GM04503 (cell line): ENCODE data around the gene PRR14L.
"Not testable (repeated sequence)": the region's sequence is repeated elsewhere in the genome, so short reads cannot be mapped to it uniquely, and the experiment has no call there.

Experiments
- DNase-seq: peaks from one replicate; pipeline ENCODE4 v3.0.0-alpha.2; 2012; ENCODE audit warnings: low read depth

The PRR14L gene

GRCh38 chr22:31739795-31740201, 10.1 kb downstream of the PRR14L start:
- no peak for DNase-seq

GRCh38 chr22:31738566-31738965, 11.4 kb downstream of the PRR14L start:
- DNase-seq = no peak

- no peak for DNase-seq
These were observed 12.0 kb downstream of the PRR14L start for GRCh38 chr22:31737932-31738331.

GRCh38 chr22:31736458-31736857, 13.5 kb downstream of the PRR14L start:
- no peak for DNase-seq

GRCh38 chr22:31734512-31734911, 15.4 kb downstream of the PRR14L start:
- no peak for DNase-seq

- DNase-seq = no peak
These were observed 16.3 kb downstream of the PRR14L start for GRCh38 chr22:31733580-31734079.

GRCh38 chr22:31732089-31732829, 17.7 kb downstream of the PRR14L start:
- DNase-seq = no peak

- DNase-seq = no peak
These were observed 19.6 kb downstream of the PRR14L start for GRCh38 chr22:31730344-31730711.

- no peak for DNase-seq
These were observed 21.1 kb downstream of the PRR14L start for GRCh38 chr22:31728857-31729256.

GRCh38 chr22:31726692-31727091, 23.2 kb downstream of the PRR14L start:
- DNase-seq = no peak

GRCh38 chr22:31723723-31724122, 26.2 kb downstream of the PRR14L start:
- no peak for DNase-seq

- DNase-seq = no peak
These were observed 30.0 kb downstream of the PRR14L start for GRCh38 chr22:31719850-31720471.

GRCh38 chr22:31715147-31715778, 34.7 kb downstream of the PRR14L start:
- no peak for DNase-seq

GRCh38 chr22:31711226-31711625, 38.7 kb downstream of the PRR14L start:
- DNase-seq = not testable (repeated sequence)

- DNase-seq = no peak
These were observed 42.4 kb downstream of the PRR14L start for GRCh38 chr22:31707519-31707918.

- no peak for DNase-seq
These were observed 54.5 kb downstream of the PRR14L start for GRCh38 chr22:31695423-31695822.

- DNase-seq = not testable (repeated sequence)
These were observed 55.9 kb downstream of the PRR14L start for GRCh38 chr22:31694046-31694445.

GRCh38 chr22:31692186-31692886, 57.6 kb downstream of the PRR14L start:
- no peak for DNase-seq

GRCh38 chr22:31691408-31691807, 58.5 kb downstream of the PRR14L start:
- no peak for DNase-seq

GRCh38 chr22:31683181-31684105, 66.5 kb downstream of the PRR14L start:
- DNase-seq = no peak

- DNase-seq = no peak
These were observed 67.2 kb downstream of the PRR14L start for GRCh38 chr22:31682751-31683150.
